Non-pigmented ciliary epithelial cell (primary cell): ENCODE data around the gene UNKL.

ENCODE experiments used
- DNase-seq: peaks from one replicate; pipeline ENCODE4 v3.0.0-alpha.2; 2010; ENCODE audit warnings: low read depth

The UNKL gene

GRCh38 chr16:1375741-1376410 is 38.6 kb downstream of the UNKL start:
- DNase-seq: no peak

- no peak for DNase-seq
These were observed 39.2 kb downstream of the UNKL start for GRCh38 chr16:1375298-1375640.

GRCh38 chr16:1374418-1375297 is 39.8 kb downstream of the UNKL start:
- no peak for DNase-seq

- DNase-seq: no peak
These were observed 42.1 kb downstream of the UNKL start for GRCh38 chr16:1372292-1372950.

GRCh38 chr16:1371054-1371978 is 43.2 kb downstream of the UNKL start:
- no peak for DNase-seq

- DNase-seq: no peak
These were observed 46.9 kb downstream of the UNKL start for GRCh38 chr16:1367486-1368174.

GRCh38 chr16:1366712-1367299 is 47.7 kb downstream of the UNKL start:
- no peak for DNase-seq

GRCh38 chr16:1366060-1366711 is 48.3 kb downstream of the UNKL start:
- no peak for DNase-seq

- no peak for DNase-seq
These were observed 50.0 kb downstream of the UNKL start for GRCh38 chr16:1364510-1364909.

- no peak for DNase-seq
These were observed 50.9 kb downstream of the UNKL start for GRCh38 chr16:1363501-1364041.

- DNase-seq: no peak
These were observed 51.7 kb downstream of the UNKL start for GRCh38 chr16:1362807-1363206.

GRCh38 chr16:1361685-1362360 is 52.7 kb downstream of the UNKL start:
- DNase-seq: no peak

GRCh38 chr16:1357906-1358566 is 56.5 kb downstream of the UNKL start:
- no peak for DNase-seq

- DNase-seq: no peak
These were observed 58.2 kb downstream of the UNKL start for GRCh38 chr16:1356061-1356900.

- DNase-seq: no peak
These were observed 58.9 kb downstream of the UNKL start for GRCh38 chr16:1355591-1355990.

- no peak for DNase-seq
These were observed 59.5 kb downstream of the UNKL start for GRCh38 chr16:1354815-1355540.
